GM21786 (cell line): ENCODE measurements around the gene CALR3.

Source experiments
- ATAC-seq: cut with Tn5 transposase; IDR thresholded peaks from one replicate; pipeline ENCODE4 v1.9.1; 2021; ENCODE audit not compliant: unreplicated experiment

The CALR3 gene

DNA sequence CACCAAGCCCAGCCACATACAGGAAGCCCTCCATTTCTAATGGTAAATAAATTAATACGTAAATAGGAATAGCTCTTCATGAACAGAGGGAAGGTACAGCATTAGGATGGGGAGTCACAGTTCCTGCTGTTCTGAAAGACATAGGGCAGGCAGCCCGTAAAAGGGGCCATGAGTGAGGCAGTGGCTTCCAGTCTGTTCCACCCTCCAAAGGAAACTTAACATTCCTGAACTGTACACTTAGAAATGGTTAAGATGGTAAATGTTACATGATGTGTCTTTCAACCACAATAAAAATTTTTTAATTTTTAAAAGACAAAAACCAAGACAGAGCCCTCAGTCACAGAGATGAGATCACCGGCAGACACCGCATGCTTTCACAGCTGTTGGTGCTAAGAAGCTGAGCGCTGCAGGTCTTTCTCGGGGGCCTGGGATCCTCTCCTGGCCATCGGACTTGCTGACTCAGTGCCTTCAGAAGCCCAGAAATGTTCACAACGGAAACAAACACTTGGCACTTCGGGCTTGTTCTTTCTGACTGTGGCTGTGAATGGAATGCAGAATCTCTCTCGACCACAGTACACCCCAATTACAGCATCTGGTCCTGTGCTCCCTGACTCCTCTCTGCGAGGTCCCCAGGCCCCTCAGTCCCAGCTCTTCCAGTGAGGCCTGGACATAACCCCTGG, 60.6 kb downstream of the CALR3 start:
- ATAC-seq, result no peak

- no peak for ATAC-seq
Observed at GRCh38 chr19:16433986-16434385, 62.0 kb downstream of the CALR3 start.

GRCh38 chr19:16429759-16430091, 66.2 kb downstream of the CALR3 start:
- ATAC-seq, result no peak

- ATAC-seq, result no peak
Observed at GRCh38 chr19:16429066-16429758, 66.8 kb downstream of the CALR3 start.
